ENCODE data around the gene PITHD1. TPM values are rescaled to one million over a fixed set of nuclear protein-coding genes. Genes with fewer than 3 reads are reported as not detected.

The PITHD1 gene
- total and polyA plus RNA-seq, 8 donors = 48.0 to 71.0 (median 58.4) TPM

GRCh38 chr1:23809751-23810171 lies 31.5 kb downstream of the PITHD1 start:
- ATAC-seq = peak; percentile 96
- peak in 3 of 4 donors; percentile 55 to 90 (median 85) for DNase-seq

GRCh38 chr1:23810818-23811540 lies 32.8 kb downstream of the PITHD1 start:
- Histone ChIP-seq H3K4me1 (peaks cover 0 to 32% of the 10 kb centered on the region in 2 donors), H3K27ac (peak overlapping the region in 1 of 2 donors; percentile 73), H3K27me3 (no peaks in the 10 kb centered on the region), H3K36me3 (peaks cover 0 to 58% of the 10 kb centered on the region in 2 donors), H3K4me3 (no peak overlapping the region), H3K9me3 (no peaks in the 10 kb centered on the region)
- TF ChIP-seq, protein P1, sequence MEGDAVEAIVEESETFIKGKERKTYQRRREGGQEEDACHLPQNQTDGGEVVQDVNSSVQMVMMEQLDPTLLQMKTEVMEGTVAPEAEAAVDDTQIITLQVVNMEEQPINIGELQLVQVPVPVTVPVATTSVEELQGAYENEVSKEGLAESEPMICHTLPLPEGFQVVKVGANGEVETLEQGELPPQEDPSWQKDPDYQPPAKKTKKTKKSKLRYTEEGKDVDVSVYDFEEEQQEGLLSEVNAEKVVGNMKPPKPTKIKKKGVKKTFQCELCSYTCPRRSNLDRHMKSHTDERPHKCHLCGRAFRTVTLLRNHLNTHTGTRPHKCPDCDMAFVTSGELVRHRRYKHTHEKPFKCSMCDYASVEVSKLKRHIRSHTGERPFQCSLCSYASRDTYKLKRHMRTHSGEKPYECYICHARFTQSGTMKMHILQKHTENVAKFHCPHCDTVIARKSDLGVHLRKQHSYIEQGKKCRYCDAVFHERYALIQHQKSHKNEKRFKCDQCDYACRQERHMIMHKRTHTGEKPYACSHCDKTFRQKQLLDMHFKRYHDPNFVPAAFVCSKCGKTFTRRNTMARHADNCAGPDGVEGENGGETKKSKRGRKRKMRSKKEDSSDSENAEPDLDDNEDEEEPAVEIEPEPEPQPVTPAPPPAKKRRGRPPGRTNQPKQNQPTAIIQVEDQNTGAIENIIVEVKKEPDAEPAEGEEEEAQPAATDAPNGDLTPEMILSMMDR (IDR thresholded peaks at IDR 0.05) = peak; percentile 33 to 76
- ATAC-seq (peak; percentile 87), DNase-seq (peak in 2 of 4 donors; percentile 37 to 70)
- intact Hi-C loops (cut with DNase I) = no loop called here

More at GRCh38 chr1:23809751-23810171, 31.5 kb downstream of the PITHD1 start:
- Histone ChIP-seq H3K4me1 (peaks cover 0 to 32% of the 10 kb centered on the region in 2 donors), H3K4me3 (no peak overlapping the region), H3K27me3 (no peaks in the 10 kb centered on the region), H3K27ac (peak overlapping the region; percentile 15 to 73), H3K36me3 (peaks cover 0 to 46% of the 10 kb centered on the region in 2 donors), H3K9me3 (no peaks in the 10 kb centered on the region)
- intact Hi-C loops (cut with DNase I) = no loop called here
- TF ChIP-seq, protein P1 (IDR thresholded peaks at IDR 0.05) = peak; percentile 66 to 85

DNA sequence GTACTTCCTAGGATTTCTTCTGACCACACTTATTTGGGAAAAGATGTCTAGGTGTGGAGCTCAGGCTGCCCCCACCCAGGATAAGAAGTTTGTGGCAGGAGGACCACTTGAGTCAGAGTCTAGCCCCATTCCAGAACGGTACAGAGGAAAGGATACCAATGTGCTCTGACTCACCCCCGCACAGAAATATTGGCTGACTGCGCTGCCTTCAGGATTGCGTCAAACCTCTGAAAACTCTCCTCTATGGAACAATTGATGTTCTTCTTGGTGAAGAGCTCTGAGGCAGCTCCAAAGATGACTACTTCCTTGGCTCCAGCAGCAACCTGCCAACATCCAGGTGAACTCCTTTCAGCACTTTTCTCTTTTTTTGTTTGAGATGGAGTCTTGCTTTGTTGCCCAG lies 35.8 kb downstream of the PITHD1 start:
- Histone ChIP-seq H3K9me3 (no peaks in the 10 kb centered on the region), H3K4me3 (no peak overlapping the region), H3K4me1 (peaks cover 0 to 21% of the 10 kb centered on the region in 2 donors), H3K36me3 (peaks cover 0 to 78% of the 10 kb centered on the region in 2 donors), H3K27ac (no peak overlapping the region), H3K27me3 (no peaks in the 10 kb centered on the region)
- TF ChIP-seq, protein P1 (IDR thresholded peaks at IDR 0.05) = no peak
- intact Hi-C loops (cut with DNase I) = no loop called here
- DNase-seq (no peak), ATAC-seq (no peak)

- intact Hi-C loops (cut with DNase I) = no loop called here
These were observed 38.1 kb downstream of the PITHD1 start for GRCh38 chr1:23816361-23816760.

GRCh38 chr1:23816906-23817305 lies 38.7 kb downstream of the PITHD1 start:
- TF ChIP-seq, protein P1 (IDR thresholded peaks at IDR 0.05) = no peak
- H3K36me3 ChIP-seq = peaks cover 0 to 76% of the 10 kb centered on the region in 2 donors
- DNase-seq (no peak), ATAC-seq (no peak)
- no peaks in the 10 kb centered on the region for H3K27me3 ChIP-seq
- intact Hi-C loops (cut with DNase I) = no loop called here
- no peak overlapping the region for H3K4me3 ChIP-seq
- no peaks in the 10 kb centered on the region for H3K4me1 ChIP-seq
- H3K9me3 ChIP-seq = no peaks in the 10 kb centered on the region
- no peak overlapping the region for H3K27ac ChIP-seq

More at GRCh38 chr1:23816361-23816760, 38.1 kb downstream of the PITHD1 start:
- Histone ChIP-seq H3K4me1 (peaks cover 0 to 1% of the 10 kb centered on the region in 2 donors), H3K27ac (no peak overlapping the region), H3K27me3 (no peaks in the 10 kb centered on the region), H3K9me3 (no peaks in the 10 kb centered on the region), H3K36me3 (peaks cover 0 to 81% of the 10 kb centered on the region in 2 donors), H3K4me3 (no peak overlapping the region)
- no peak for DNase-seq
- TF ChIP-seq, protein P1 (IDR thresholded peaks at IDR 0.05) = no peak
- ATAC-seq = no peak
